ENCODE results near the gene POLR1H. TPM values are rescaled to one million over a fixed set of nuclear protein-coding genes. Genes with fewer than 3 reads are reported as not detected.

POLR1H gene
- total and polyA plus RNA-seq, 2 donors = 91.0 to 95.9 TPM

GRCh38 chr6:30043744-30044143 is 17.3 kb upstream of the POLR1H start:
- no peak for DNase-seq (ENCODE audit: low read depth in 6 of 9, low spot score in 9 of 9)
- Histone ChIP-seq H3K4me3 (ENCODE audit: low read length in 2 of 2) (no peak overlapping the region), H3K9me3 (ENCODE audit: control insufficient read depth in 2 of 2, insufficient read depth in 1 of 2, low read length in 1 of 2) (no peaks in the 10 kb centered on the region), H3K4me1 (ENCODE audit: control insufficient read depth in 2 of 2, insufficient read depth in 2 of 2, low read length in 2 of 2) (no peaks in the 10 kb centered on the region), H3K27me3 (ENCODE audit: control insufficient read depth in 2 of 2, insufficient read depth in 1 of 2, low read length in 1 of 2) (no peaks in the 10 kb centered on the region), H3K36me3 (ENCODE audit: control insufficient read depth in 2 of 2, insufficient read depth in 2 of 2, low read length in 1 of 2) (no peaks in the 10 kb centered on the region), H3K27ac (ENCODE audit: low read depth in 1 of 2, low read length in 1 of 2) (no peak overlapping the region)
- 97% methylated on average over 2 of the region's 2 CpGs for WGBS

DNA sequence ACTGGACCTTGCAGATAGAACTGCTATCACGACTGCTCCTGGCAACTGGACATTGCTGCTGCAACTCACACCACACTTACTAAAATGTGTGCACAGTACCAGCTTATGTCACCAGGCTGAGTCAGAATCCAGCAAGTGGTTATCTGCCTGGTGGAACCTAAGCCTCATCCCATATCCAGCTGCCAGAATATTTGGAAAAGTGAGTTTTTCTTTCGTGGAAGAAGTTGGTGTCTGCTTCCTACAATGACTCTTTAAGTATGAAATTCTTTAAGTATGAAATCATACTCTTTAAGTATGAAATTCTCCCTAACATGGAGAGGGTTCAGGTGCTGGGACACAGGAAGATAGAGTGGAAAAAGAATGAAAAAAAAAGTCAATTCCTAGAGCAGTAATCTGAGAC is 16.4 kb upstream of the POLR1H start:
- Histone ChIP-seq H3K36me3 (ENCODE audit: control insufficient read depth in 2 of 2, insufficient read depth in 2 of 2, low read length in 1 of 2) (no peaks in the 10 kb centered on the region), H3K27me3 (ENCODE audit: control insufficient read depth in 2 of 2, insufficient read depth in 1 of 2, low read length in 1 of 2) (no peaks in the 10 kb centered on the region), H3K27ac (ENCODE audit: low read depth in 1 of 2, low read length in 1 of 2) (no peak overlapping the region), H3K4me3 (ENCODE audit: low read length in 2 of 2) (no peak overlapping the region), H3K9me3 (ENCODE audit: control insufficient read depth in 2 of 2, insufficient read depth in 1 of 2, low read length in 1 of 2) (no peaks in the 10 kb centered on the region), H3K4me1 (ENCODE audit: control insufficient read depth in 2 of 2, insufficient read depth in 2 of 2, low read length in 2 of 2) (no peaks in the 10 kb centered on the region)
- DNase-seq (ENCODE audit: low read depth in 6 of 9, low spot score in 9 of 9) = no peak
- 97% methylated on average over 2 of the region's 2 CpGs for WGBS

DNA sequence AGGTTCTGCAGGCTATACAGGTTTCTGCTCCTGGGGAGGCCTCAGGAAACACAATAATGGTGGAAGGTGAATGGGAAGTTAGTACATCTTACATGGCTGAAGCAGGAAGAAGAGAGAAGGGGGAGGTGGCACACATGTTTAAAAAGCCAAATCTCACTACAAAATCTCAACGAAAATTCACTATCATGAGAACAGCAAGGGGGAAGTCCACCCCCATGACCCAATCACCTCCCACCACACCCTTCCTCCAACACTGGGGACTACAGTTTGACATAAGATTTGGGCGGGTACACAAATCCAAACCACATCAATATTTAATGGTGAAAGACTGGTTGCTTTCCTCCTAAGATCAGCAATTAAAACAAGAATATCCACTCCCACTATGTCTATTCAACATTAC is 13.8 kb upstream of the POLR1H start:
- Histone ChIP-seq H3K4me1 (ENCODE audit: control insufficient read depth in 2 of 2, insufficient read depth in 2 of 2, low read length in 2 of 2) (no peaks in the 10 kb centered on the region), H3K4me3 (ENCODE audit: low read length in 2 of 2) (no peak overlapping the region), H3K36me3 (ENCODE audit: control insufficient read depth in 2 of 2, insufficient read depth in 2 of 2, low read length in 1 of 2) (no peaks in the 10 kb centered on the region), H3K27me3 (ENCODE audit: control insufficient read depth in 2 of 2, insufficient read depth in 1 of 2, low read length in 1 of 2) (no peaks in the 10 kb centered on the region), H3K27ac (ENCODE audit: low read depth in 1 of 2, low read length in 1 of 2) (no peak overlapping the region), H3K9me3 (ENCODE audit: control insufficient read depth in 2 of 2, insufficient read depth in 1 of 2, low read length in 1 of 2) (no peaks in the 10 kb centered on the region)
- 85% methylated on average over 2 of the region's 2 CpGs for WGBS
- no peak for DNase-seq (ENCODE audit: low read depth in 6 of 9, low spot score in 9 of 9)

- 98% methylated on average over 3 of the region's 3 CpGs for WGBS
These were observed 7.4 kb upstream of the POLR1H start for GRCh38 chr6:30053682-30054081.

GRCh38 chr6:30055513-30055912 is 5.6 kb upstream of the POLR1H start:
- no peaks in the 10 kb centered on the region for H3K9me3 ChIP-seq (ENCODE audit: control insufficient read depth in 2 of 2, insufficient read depth in 1 of 2, low read length in 1 of 2)
- H3K27ac ChIP-seq (ENCODE audit: low read depth in 1 of 2, low read length in 1 of 2) = no peak overlapping the region
- H3K4me1 ChIP-seq (ENCODE audit: control insufficient read depth in 2 of 2, insufficient read depth in 2 of 2, low read length in 2 of 2) = peaks cover 7% of the 10 kb centered on the region in 2 donors
- H3K4me3 ChIP-seq (ENCODE audit: low read length in 2 of 2) = no peak overlapping the region
- no peaks in the 10 kb centered on the region for H3K36me3 ChIP-seq (ENCODE audit: control insufficient read depth in 2 of 2, insufficient read depth in 2 of 2, low read length in 1 of 2)
- no peaks in the 10 kb centered on the region for H3K27me3 ChIP-seq (ENCODE audit: control insufficient read depth in 2 of 2, insufficient read depth in 1 of 2, low read length in 1 of 2)
- WGBS = 91% methylated on average over 1 of the region's 1 CpG
- no peak for DNase-seq (ENCODE audit: low read depth in 6 of 9, low spot score in 9 of 9)

More at GRCh38 chr6:30053682-30054081, 7.4 kb upstream of the POLR1H start:
- Histone ChIP-seq H3K36me3 (ENCODE audit: control insufficient read depth in 2 of 2, insufficient read depth in 2 of 2, low read length in 1 of 2) (no peaks in the 10 kb centered on the region), H3K4me3 (ENCODE audit: low read length in 2 of 2) (no peak overlapping the region), H3K4me1 (ENCODE audit: control insufficient read depth in 2 of 2, insufficient read depth in 2 of 2, low read length in 2 of 2) (no peaks in the 10 kb centered on the region), H3K27ac (ENCODE audit: low read depth in 1 of 2, low read length in 1 of 2) (no peak overlapping the region), H3K9me3 (ENCODE audit: control insufficient read depth in 2 of 2, insufficient read depth in 1 of 2, low read length in 1 of 2) (no peaks in the 10 kb centered on the region), H3K27me3 (ENCODE audit: control insufficient read depth in 2 of 2, insufficient read depth in 1 of 2, low read length in 1 of 2) (no peaks in the 10 kb centered on the region)
- no peak for DNase-seq (ENCODE audit: low read depth in 6 of 9, low spot score in 9 of 9)

DNA sequence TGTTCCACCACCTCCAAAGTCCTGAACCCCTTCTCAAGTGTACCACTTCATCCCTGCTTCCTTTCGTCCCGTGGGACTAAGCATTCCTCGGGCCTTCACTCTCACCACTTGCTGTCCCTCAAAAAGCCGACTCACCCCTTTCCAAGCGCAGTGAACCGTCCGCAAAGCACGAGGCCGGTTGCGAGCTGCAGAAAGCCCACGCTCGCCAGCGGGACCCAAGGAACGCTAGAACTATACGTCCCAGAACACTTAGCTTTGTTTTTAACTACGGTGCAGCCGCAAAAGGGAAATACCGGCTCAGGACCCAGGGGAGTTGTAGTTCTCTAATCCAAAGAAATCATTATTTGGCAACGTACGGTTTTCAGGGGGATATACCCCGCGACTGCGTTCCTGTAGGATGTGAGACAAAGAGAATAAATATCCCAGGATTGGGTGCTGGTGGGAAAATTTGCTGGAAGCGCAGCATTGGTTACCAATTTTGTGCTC is 416 bp upstream of the POLR1H start:
- no peaks in the 10 kb centered on the region for H3K9me3 ChIP-seq (ENCODE audit: control insufficient read depth in 2 of 2, insufficient read depth in 1 of 2, low read length in 1 of 2)
- H3K36me3 ChIP-seq (ENCODE audit: control insufficient read depth in 2 of 2, insufficient read depth in 2 of 2, low read length in 1 of 2) = peaks cover 0 to 17% of the 10 kb centered on the region in 2 donors
- WGBS = under 1% methylated on average over 24 of the region's 24 CpGs
- peaks cover 8 to 20% of the 10 kb centered on the region in 2 donors for H3K4me1 ChIP-seq (ENCODE audit: control insufficient read depth in 2 of 2, insufficient read depth in 2 of 2, low read length in 2 of 2)
- no peaks in the 10 kb centered on the region for H3K27me3 ChIP-seq (ENCODE audit: control insufficient read depth in 2 of 2, insufficient read depth in 1 of 2, low read length in 1 of 2)
- peak in 2 of 9 donors; percentile 17 to 35 for DNase-seq (ENCODE audit: low read depth in 6 of 9, low spot score in 9 of 9)
- peak overlapping the region; percentile 81 to 82 for H3K27ac ChIP-seq (ENCODE audit: low read depth in 1 of 2, low read length in 1 of 2)
- H3K4me3 ChIP-seq (ENCODE audit: low read length in 2 of 2) = peak overlapping the region; percentile 74 to 89

DNA sequence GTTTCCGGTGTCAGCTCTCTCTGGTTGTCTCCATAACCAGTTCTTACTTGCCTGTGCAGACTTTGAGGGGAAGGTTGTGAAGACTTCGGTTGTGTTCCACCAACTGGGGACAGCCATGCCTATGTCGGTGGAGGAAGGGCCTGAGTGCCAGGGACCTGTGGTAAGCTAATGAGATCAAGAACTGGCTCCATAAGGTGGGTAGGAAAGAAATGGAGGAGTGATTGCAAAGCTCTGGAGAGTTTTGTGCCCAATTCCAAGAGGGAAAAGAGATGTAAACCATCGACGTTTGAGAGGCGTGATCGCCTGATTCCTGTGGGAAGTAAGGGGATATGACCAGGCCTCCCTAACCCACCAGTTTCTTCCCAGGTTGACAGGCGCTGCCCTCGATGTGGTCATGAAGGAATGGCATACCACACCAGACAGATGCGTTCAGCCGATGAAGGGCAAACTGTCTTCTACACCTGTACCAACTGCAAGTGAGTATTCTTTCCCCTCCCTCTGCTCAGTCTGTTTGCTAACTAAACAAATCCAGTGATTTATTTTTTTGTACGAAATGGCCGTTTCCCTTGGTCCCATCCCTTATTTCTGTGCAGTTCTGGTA is 893 bp downstream of the POLR1H start:
- Histone ChIP-seq H3K36me3 (ENCODE audit: control insufficient read depth in 2 of 2, insufficient read depth in 2 of 2, low read length in 1 of 2) (peaks cover 0 to 17% of the 10 kb centered on the region in 2 donors), H3K4me3 (ENCODE audit: low read length in 2 of 2) (peak overlapping the region; percentile 74 to 89), H3K27me3 (ENCODE audit: control insufficient read depth in 2 of 2, insufficient read depth in 1 of 2, low read length in 1 of 2) (no peaks in the 10 kb centered on the region), H3K27ac (ENCODE audit: low read depth in 1 of 2, low read length in 1 of 2) (peak overlapping the region; percentile 82 to 95), H3K9me3 (ENCODE audit: control insufficient read depth in 2 of 2, insufficient read depth in 1 of 2, low read length in 1 of 2) (no peaks in the 10 kb centered on the region), H3K4me1 (ENCODE audit: control insufficient read depth in 2 of 2, insufficient read depth in 2 of 2, low read length in 2 of 2) (peaks cover 13 to 24% of the 10 kb centered on the region in 2 donors)
- WGBS = 55% methylated on average over 13 of the region's 13 CpGs
- peak in 3 of 9 donors; percentile 55 to 69 (median 62) for DNase-seq (ENCODE audit: low read depth in 6 of 9, low spot score in 9 of 9)

GRCh38 chr6:30062471-30063178 is 1.6 kb downstream of the POLR1H start:
- no peaks in the 10 kb centered on the region for H3K9me3 ChIP-seq (ENCODE audit: control insufficient read depth in 2 of 2, insufficient read depth in 1 of 2, low read length in 1 of 2)
- no peaks in the 10 kb centered on the region for H3K27me3 ChIP-seq (ENCODE audit: control insufficient read depth in 2 of 2, insufficient read depth in 1 of 2, low read length in 1 of 2)
- H3K4me1 ChIP-seq (ENCODE audit: control insufficient read depth in 2 of 2, insufficient read depth in 2 of 2, low read length in 2 of 2) = peaks cover 13 to 28% of the 10 kb centered on the region in 2 donors
- 87% methylated on average over 7 of the region's 7 CpGs for WGBS
- H3K4me3 ChIP-seq (ENCODE audit: low read length in 2 of 2) = peak overlapping the region in 1 of 2 donors; percentile 74
- no peak for DNase-seq (ENCODE audit: low read depth in 6 of 9, low spot score in 9 of 9)
- H3K27ac ChIP-seq (ENCODE audit: low read depth in 1 of 2, low read length in 1 of 2) = peak overlapping the region in 1 of 2 donors; percentile 82
- peaks cover 0 to 17% of the 10 kb centered on the region in 2 donors for H3K36me3 ChIP-seq (ENCODE audit: control insufficient read depth in 2 of 2, insufficient read depth in 2 of 2, low read length in 1 of 2)

GRCh38 chr6:30063315-30063714 is 2.2 kb downstream of the POLR1H start:
- no peaks in the 10 kb centered on the region for H3K9me3 ChIP-seq (ENCODE audit: control insufficient read depth in 2 of 2, insufficient read depth in 1 of 2, low read length in 1 of 2)
- H3K4me1 ChIP-seq (ENCODE audit: control insufficient read depth in 2 of 2, insufficient read depth in 2 of 2, low read length in 2 of 2) = peaks cover 13 to 28% of the 10 kb centered on the region in 2 donors
- H3K27me3 ChIP-seq (ENCODE audit: control insufficient read depth in 2 of 2, insufficient read depth in 1 of 2, low read length in 1 of 2) = no peaks in the 10 kb centered on the region
- no peak overlapping the region for H3K4me3 ChIP-seq (ENCODE audit: low read length in 2 of 2)
- WGBS = 70% methylated on average over 2 of the region's 2 CpGs
- no peak overlapping the region for H3K27ac ChIP-seq (ENCODE audit: low read depth in 1 of 2, low read length in 1 of 2)
- peaks cover under 1 to 17% of the 10 kb centered on the region in 2 donors for H3K36me3 ChIP-seq (ENCODE audit: control insufficient read depth in 2 of 2, insufficient read depth in 2 of 2, low read length in 1 of 2)
- no peak for DNase-seq (ENCODE audit: low read depth in 6 of 9, low spot score in 9 of 9)
